DMS 273 (cell line): Measurements from ENCODE around the gene HS6ST2.

Experiments used
- DNase-seq: peaks from one replicate; lab custom pipeline; 2025; ENCODE audit not compliant: unreplicated experiment; lab: John Stamatoyannopoulos, UW

HS6ST2 gene

GRCh38 chrX:132807411-132808030, 150.9 kb downstream of the HS6ST2 start:
- no peak for DNase-seq

DNA sequence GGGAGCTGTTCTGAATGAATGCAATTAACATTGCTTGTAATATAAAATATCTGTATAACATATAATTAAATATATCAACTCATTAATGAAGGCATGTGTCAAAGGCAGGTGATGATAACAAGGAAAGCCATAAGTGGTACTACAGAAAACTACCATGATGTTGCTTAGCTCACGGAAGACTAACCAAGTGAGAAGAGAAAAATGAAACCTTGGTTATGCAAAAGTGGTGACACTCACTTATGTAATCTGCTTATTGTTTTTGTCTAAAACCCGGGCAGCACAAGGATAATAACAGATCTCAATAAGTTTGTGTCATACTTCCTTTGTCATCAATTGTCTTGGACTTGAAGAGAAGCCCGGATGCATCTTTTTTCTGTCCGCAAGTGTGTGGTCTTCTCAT, 156.4 kb downstream of the HS6ST2 start:
- DNase-seq, result no peak

GRCh38 chrX:132795181-132795580, 163.2 kb downstream of the HS6ST2 start:
- DNase-seq, result no peak

DNA sequence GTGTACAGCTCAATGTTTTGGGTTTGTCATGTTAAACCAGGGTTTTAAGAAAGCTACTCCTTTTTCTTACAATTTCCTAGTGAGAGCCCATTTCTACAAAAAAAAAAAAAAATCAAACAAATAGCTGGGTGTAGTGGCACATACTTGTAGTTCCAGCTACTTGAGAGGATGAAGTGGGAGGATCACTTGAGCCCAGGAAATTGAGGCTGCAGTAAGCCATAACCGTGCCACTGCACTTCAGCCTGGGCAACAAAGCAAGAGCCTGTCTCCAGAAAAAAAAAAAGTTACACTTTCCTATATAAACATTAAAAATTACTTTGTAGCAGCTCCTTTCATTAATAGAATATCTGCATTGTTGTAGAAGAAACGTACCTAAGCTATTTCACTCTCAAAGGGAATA, 166.7 kb downstream of the HS6ST2 start:
- DNase-seq, result no peak

DNA sequence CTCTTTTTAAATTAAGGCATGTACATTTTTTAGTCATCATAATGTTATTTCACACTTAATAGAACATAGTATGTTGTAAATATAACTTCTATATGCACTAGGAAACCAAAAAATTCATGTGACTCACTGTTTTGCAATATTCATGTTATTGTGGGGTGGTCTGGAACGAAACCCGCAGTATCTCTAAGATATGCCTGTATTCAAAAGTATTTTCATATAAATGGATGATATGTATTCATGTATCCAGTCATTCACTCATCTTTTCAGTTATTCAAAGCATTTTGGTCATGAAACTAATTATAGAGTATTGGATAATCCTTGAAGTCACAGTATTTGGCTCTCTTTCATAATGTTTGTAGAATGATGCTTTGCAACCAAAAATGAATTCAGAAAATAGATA, 168.1 kb downstream of the HS6ST2 start:
- DNase-seq, result no peak

- no peak for DNase-seq
These were observed 172.2 kb downstream of the HS6ST2 start for GRCh38 chrX:132786217-132786616.

- peak; percentile 50 for DNase-seq
These were observed 179.5 kb downstream of the HS6ST2 start for GRCh38 chrX:132778917-132779316.

- no peak for DNase-seq
These were observed 181.8 kb downstream of the HS6ST2 start for GRCh38 chrX:132776486-132777210.

DNA sequence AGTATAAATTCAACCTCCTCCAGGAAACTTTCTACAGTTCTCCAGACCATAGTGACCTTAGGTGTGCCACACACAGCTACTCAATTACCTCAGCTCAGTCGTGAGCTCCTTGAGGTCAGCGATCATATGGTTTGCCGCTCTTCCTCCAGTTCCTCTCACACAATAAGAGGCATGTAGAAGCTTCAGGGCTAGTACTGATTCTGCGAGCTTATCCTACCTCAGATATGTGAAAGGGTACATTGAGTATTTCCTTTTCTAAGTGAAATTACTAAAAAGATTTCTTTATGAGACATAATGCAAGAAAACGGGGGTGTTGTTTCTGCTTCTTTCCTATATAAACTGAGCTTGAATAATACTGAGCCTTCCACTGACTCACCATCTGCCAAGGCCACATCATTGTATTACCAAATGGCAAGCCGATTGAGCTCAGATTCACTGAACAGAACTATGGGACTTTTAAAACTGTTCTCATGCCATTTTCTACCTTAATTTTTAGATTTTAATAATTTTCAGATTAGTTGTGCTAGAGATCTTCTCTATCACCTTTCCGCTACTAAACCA, 183.1 kb downstream of the HS6ST2 start:
- peak; percentile 17 for DNase-seq

DNA sequence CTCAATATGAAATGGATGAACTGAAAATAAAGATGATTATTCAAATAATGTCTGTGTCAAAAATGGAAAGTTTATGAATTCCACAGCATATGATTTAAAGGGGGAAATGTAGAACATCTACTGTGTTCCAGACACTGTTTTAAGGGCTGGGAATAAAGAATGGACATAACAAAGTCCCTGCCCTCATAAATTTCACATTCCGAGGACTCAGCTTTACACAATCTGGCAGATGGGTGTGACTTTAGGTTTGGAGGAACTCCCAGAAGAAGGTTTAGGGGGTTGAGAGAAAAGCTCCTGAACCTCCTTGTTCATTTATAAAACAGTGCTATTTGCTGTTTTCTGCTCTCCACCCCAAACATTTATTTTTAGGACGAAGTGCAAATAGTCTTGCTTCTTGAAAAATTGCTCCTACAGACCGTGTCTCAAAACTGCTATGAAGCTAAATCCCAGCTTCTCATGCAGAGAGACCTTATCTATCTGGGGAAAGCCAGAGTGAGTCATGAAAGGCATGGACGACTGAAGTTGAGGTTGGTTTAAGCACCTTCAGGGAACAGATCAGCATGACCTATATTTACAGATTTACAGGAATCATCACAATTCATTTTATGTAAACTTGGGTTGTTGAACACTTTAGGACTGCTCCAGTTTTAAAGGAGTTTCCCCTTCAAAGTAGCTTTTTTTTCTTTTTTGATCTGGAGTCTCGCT, 184.3 kb downstream of the HS6ST2 start:
- no peak for DNase-seq

- no peak for DNase-seq
These were observed 188.8 kb downstream of the HS6ST2 start for GRCh38 chrX:132769609-132770008.

GRCh38 chrX:132766452-132766851, 192.0 kb downstream of the HS6ST2 start:
- DNase-seq, result no peak

DNA sequence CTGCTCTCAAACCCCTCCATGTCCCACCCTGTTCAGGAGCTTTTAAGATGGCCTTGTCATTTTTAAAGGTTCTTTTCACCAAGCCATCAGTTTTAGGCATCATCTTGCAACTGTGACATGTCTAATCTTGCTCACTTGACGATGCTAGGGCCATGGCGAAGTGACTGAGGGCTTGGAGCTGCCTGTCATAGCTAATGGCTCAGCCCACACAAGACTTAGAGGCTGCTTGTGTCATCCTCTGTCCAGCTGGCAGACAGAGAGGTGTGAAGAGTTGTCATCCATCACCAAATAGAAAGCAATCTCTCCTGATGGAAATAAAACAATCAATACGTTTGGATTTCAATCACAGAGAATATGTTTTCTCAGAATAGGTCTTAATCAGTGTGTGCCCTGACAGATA, 194.9 kb downstream of the HS6ST2 start:
- DNase-seq, result no peak

DNA sequence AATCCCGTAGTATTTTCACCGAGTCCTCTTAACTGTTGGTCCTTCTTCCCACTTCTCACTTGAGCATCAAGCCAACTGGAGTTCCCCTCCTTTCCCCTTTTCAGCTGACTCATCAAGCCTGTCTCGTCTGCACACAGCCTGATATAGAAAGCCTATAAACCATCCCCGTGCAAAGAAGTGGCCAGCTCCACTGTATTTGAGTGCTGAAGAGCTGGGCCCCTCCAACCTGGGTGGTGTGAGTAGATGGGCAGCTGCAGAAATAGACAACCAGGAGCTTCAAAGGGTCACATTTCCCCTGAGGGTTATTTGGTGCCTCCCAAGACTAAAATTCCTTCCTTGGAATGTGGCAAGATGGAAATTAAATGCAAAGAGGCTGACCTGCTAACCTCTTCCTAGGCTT, 199.7 kb downstream of the HS6ST2 start:
- DNase-seq, result no peak

DNA sequence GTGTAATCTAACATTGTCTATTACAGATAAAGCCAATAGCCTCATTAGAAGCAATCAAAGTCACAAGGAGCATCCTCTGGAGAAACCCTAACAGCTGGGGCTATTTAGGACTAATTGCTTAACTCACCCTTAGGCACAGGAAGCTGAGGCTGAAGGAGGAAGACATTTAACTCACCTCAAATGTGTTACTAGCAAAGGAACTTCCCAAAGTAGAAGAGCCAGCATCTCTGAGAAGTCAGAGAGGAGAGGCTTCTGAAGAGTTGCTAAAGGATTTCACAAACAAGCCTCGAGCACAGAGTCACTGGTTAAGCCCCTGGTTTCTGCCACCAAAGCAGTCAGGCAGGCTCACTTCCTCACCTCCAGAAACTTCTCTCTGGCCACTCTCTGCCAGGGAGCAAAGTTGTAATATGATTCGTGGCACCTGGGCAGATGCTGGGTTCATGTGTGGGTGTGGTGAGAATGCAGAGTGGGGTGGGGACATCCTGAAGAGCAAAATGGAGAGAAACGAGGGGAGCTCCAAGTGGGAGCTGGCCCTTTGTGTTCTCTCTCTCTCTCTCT, 201.3 kb downstream of the HS6ST2 start:
- DNase-seq, result no peak

DNA sequence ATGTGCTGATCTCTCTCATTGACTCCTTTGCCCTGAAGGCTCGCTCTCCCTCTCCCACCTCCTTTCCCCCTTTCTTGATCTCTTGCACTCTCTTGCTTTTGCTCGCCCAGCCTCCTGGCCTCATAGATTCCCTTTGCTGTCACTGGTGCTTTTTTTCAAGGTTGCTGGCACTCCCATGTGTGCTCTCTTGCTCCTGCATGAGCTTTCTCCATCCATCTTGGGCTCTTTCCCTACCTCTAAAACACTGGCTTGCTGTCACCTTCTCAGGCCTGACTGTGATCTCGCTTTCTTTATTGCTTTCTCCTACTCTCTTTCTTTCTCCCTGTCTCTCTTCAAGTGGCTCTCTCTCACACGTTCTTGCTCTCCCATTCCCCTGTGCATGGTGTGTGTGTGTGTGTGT, 202.0 kb downstream of the HS6ST2 start:
- DNase-seq, result no peak

- peak; percentile 60 for DNase-seq
These were observed 207.3 kb downstream of the HS6ST2 start for GRCh38 chrX:132751063-132751690.

- no peak for DNase-seq
These were observed 207.9 kb downstream of the HS6ST2 start for GRCh38 chrX:132750331-132751062.

DNA sequence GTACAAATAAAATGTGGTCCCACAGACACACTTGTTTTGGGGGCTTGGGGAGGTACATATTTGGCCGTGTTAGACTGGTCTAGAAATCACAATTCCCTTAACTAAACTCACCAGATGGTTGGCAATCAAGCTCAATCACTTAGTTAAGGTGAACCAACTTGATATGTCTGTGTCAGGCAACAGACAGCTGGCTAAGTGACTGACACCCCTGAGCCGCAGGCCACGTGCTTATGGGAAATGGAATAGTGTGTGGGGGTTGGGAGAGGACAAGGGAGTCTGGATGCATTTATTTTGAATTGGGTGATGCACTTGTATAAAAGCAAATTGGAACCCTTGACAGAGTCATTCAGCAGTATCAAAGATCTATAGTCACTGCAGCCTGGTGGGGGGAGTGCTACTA, 209.0 kb downstream of the HS6ST2 start:
- DNase-seq, result peak; percentile 80

DNA sequence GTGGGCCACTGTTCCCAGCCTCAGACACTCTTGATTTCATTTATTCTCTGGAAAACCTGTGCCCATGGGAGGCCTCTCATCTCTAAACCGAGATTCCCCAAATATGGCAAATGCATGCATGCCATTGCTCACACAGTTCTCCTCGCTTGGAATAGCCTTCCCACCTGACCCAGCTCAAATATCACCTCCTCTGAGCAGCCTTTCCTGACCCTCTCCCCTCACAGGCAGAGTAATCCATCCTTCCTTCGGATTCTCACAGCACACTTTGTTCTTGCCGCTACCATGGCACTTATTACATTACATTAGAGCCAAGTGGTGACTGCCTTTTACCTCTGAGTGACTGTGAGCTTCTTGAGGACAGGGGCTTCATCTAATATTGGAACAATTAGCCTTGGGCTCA, 209.5 kb downstream of the HS6ST2 start:
- no peak for DNase-seq
